IPS-11a (cell line): Measurements from ENCODE around the gene C2orf92.
"Not testable (repeated sequence)": the region's sequence is repeated elsewhere in the genome, so short reads cannot be mapped to it uniquely, and the experiment has no call there.

Source experiments
- H3K4me3 ChIP-seq: one replicate; pipeline ENCODE4 v1.5.1; 2013; ENCODE audit warnings: low read depth, low read length, control low read depth

Gene C2orf92

DNA sequence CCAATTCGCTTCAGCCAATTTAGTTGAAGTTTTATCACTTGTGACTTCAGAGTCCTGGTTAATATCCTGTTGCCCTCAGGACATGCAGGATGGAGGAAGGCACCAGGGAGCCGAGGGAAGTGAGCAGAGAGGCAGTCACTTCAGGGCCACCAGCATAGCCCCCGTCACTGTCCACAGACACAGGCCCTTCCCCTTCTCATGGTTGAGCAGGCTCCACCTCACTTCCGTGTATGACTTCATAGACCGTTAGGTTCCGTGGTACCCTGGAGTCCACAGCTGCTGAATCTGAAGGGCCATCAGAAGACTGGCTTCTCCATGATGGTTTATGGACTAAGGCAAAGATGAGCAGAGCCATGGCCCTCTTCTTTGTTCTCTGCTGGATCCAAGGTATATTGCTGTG is at the start of gene C2orf92:
TSS of gene C2orf92 (plus strand) at position 266 of the 400 bp plus-strand sequence. CDS start at position 342, 76 bp downstream.
- H3K4me3 ChIP-seq = no peak within 1 kb of the TSS

DNA sequence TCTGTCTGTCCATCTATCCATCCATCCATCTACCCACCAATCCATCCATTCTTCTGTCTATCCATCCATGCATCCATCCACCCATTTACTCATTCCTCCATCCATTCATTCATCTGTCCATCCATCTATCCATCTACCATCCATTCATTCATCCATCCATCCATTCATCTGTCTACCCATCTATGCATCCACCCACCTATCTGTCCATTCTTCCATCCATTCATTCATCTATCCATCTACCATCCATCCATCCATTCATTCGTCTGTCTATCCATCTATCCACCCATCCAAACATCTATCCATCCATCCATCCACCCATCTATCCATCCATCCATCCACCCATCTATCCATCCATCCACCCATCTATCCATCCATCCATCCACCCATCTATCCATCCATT is 49.0 kb upstream of the C2orf92 start:
- not testable (repeated sequence) for H3K4me3 ChIP-seq

- not testable (repeated sequence) for H3K4me3 ChIP-seq
These were observed 46.5 kb upstream of the C2orf92 start for GRCh38 chr2:97622976-97623375.

DNA sequence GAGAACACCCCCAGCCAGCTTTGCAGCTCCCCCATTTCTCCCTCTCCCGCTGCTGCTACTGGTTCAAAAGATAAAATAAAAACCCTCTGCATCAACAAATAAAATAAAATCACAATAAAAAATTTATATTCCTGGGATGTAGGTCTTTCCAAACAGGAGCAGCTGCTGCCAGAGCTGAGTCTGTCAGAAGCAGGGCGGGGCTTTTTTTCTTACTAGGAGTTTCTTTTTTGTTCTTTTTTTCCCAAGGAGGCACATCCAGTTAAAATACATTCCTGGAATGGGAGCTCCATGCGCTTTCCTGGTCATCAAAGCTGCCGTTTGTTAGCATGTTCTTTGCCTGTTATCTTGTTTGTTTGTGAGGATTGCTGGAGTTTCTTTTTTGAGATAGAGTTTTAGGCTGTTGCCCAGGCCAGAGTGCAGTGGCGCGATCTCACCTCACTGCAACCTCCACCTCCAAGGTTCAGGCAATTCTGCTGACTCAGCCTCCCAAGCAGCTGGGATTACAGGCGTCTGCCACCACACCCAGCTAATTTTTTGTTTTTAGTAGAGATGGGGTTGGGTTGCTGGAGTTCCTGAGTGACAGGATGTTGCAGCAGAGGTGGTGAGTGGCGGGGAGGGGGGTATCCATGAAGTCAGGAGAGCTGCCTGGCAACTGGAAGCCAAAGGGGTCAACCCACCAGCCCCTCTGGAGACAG is 44.0 kb upstream of the C2orf92 start:
- not testable (repeated sequence) for H3K4me3 ChIP-seq

DNA sequence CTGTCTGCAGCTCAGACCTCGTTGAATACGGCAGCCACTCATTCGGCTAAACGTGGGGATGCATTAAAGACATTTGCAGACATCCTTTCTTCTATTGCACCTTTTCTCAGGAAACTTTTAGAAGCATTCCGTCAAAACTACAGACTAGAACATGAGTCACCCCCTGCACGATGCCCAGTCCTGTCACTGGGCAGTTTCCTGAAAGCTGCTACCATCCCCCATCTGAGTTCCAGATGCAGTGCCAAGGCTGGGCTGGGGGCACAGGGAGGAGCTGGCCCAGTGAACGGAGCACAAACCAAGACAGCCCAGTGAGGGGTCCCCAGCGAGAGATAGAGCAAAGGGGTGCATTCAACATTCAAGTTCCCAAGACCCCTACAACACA is 43.5 kb upstream of the C2orf92 start:
- not testable (repeated sequence) for H3K4me3 ChIP-seq

GRCh38 chr2:97644023-97644717 is 25.3 kb upstream of the C2orf92 start:
- no peak overlapping the region for H3K4me3 ChIP-seq

GRCh38 chr2:97645112-97645694 is 24.3 kb upstream of the C2orf92 start:
- H3K4me3 ChIP-seq = peak overlapping the region; percentile 94

GRCh38 chr2:97645695-97646629 is 23.6 kb upstream of the C2orf92 start, which contains the start of gene COX5B:
Gene COX5B (plus strand): TSS chr2:97646062. CDS start chr2:97646087, 25 bp downstream.
- peak within 1 kb of the TSS; percentile 94 for H3K4me3 ChIP-seq

DNA sequence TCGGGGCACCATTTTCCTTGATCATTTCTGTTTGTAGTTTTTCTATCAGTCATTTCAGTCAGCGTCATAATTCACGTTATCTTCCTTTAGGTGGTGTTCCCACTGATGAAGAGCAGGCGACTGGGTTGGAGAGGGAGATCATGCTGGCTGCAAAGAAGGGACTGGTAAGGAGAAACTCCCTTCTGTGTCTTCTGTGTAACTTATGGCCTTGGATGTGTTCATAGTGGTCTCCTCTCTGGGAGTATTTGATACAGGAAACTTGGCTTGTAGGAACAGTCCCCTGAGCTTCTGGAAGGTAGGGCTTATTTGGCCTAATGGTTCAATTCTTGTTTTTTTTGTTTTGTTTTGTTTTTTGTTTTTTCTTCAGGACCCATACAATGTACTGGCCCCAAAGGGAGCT is 22.5 kb upstream of the C2orf92 start:
- H3K4me3 ChIP-seq = peak overlapping the region; percentile 94

DNA sequence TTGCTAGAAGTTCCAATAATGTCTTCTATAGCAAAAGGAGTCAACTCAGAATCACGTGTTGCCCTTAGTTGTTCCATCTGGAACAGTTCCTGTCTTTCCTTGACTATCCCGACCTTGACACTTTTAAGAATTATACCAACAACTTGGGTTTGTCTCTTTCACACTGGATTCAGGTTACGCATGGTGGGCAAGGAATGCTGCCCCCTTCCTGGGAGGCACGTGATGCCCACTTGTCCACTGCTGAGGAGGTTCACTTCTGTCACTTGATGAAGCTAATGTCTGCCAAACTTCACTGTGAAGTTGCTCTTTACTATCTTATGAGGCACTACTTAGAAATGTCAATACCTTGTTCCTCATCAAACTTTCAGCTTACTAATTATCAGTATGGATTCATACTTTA is 18.4 kb upstream of the C2orf92 start:
- no peak overlapping the region for H3K4me3 ChIP-seq

DNA sequence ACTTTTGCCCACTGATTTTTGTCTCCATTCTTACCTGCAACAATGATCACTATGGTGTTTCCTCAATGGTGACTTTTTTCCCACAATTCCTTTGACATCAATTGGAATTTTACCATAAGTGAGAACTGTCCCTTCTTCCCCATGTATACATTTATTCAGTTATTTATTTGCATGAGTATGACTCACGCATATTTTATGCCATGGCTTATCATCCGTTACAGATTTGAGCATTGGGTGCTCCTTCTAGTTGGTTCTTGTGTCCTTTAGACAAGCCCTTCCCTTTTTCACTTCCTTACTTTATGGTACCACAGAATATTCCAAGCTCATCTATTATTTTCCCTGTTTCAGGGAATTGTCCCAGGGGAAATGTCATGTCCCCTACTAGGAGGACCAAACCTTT is 16.0 kb upstream of the C2orf92 start:
- H3K4me3 ChIP-seq = no peak overlapping the region

DNA sequence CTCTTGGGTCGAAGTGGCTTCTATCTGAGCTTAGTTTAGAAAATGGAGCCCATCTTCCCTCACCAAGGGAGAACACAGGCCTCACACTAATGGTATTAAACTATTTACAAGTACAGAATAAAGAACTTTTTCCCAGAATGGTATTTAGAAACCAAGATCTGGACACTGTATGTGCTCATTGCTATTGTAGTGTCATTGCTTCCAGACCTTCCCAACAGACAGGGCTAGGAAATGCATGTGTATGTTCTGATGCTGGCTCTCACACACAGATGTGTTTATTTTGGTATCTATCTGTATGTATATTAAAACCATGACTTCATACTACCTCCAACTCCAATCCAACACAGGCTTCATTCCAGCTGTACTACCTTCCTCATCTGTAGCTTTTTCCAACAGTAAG is 15.6 kb upstream of the C2orf92 start:
- H3K4me3 ChIP-seq = no peak overlapping the region

DNA sequence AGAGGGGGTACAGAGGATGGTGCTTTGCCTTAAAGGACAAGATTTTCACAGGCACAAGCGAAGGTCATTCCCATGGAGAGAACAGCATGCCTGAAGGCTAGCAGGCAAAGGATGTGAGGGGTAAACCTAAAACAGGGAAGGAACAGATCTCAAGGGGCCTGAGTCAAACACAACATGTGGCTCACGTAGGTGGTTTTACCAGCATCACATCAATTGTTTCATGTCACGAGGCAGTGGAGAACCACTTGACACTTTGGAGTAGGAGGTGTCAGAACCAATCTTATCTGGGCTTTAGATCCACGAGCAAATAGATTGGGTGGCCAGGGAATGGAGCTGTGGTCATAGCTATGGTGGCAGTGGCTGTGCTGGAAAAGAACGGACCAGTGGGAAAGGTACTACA is 15.2 kb upstream of the C2orf92 start:
- H3K4me3 ChIP-seq = no peak overlapping the region

DNA sequence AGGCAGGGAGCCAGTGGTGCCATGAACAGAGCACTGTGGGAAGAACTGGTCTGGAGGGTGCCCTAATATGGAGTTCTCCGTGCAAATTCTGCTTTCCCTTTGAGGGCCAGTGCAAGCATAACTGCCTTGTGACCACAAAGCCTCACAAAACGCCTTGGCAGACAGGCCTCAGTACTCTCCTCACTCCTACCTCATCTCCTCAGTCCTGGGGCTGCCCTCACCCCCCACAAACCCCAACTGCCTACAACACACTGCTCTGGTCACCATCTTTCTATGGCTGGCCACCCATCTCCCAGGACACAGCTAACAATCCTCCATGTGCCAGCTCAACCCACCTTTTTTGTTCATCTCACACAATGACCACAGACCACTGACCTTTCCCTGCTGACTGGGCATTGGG is 14.7 kb upstream of the C2orf92 start:
- no peak overlapping the region for H3K4me3 ChIP-seq

- H3K4me3 ChIP-seq = no peak overlapping the region
These were observed 13.3 kb upstream of the C2orf92 start for GRCh38 chr2:97656129-97656755.

DNA sequence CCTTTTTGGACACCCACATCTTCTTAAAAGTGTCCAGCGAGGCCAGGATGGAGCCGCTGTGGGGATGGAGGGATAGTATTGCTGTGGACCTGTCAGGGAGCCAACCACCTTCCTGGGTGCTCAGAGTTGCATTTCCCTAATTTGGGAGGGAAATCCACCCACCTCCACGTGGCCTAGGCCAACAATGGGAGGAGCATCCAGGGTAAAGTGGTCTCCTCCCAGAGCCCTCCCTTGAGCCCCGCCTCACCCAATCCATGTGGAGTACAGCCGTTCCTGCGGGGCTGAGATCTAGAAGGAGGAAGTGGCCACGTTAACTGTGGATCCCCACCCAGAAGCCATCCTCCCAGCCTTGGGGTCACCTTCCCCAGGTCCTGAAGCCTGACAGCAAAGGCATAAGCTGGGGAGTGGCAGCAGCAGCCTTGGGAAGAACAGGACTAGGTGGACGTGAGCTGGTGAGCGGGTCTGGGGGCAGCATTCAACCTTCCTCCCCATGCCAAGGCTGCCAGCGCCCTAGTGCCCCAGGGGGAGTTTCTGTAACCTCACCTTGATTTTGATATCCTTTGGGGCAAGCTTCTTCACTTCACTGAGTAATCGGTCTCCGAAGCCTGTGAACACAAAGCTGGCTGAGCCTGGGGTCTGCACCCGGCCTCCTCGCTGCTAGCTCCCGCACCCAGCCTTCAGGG is 12.5 kb upstream of the C2orf92 start:
- no peak overlapping the region for H3K4me3 ChIP-seq

GRCh38 chr2:97657986-97658690 is 11.4 kb upstream of the C2orf92 start:
- no peak overlapping the region for H3K4me3 ChIP-seq

DNA sequence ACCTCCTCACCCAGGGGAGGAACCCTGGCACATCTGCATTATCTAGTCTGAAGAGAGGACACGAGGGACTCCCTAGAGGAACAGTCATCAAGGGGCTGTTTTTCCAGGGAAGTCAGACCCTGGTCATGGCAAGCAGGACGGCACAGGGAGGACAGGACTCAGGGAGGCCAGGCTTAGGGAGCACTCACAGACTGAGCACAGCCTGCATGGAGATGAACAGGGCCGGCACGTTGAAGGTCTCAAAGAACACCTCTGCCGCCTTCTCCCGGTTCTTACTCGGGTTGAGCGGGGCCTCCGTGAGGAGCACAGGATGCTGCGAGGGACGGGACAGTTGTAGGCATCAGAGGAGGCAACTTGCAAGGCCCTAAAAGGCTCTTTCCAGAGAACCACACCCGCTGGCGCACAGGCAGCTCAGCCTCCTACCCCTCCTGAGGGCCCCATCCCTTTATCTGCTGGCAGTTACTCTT is 10.8 kb upstream of the C2orf92 start:
- no peak overlapping the region for H3K4me3 ChIP-seq
